GM20431 (cell line): ENCODE data around the gene E2F4.

ENCODE experiments used
- in situ Hi-C: fragments of 300-500 bp; cut with MseI, MboI; formaldehyde crosslinking; loops from one replicate; pipeline ENCODE4 v1.15.0; 2020; ENCODE audit warnings: low sequenced_read_pairs; ENCODE audit not compliant: unreplicated experiment

Gene E2F4

GRCh38 chr16:67191995-67192681 is at the start of gene E2F4:
E2F4 (plus strand) TSS chr16:67192155; CDS start chr16:67192228, 73 bp downstream.
- in situ Hi-C loops, result no loop called here

- in situ Hi-C loops, result no loop called here
These were observed 49.6 kb upstream of the E2F4 start for GRCh38 chr16:67142342-67142741.

GRCh38 chr16:67144943-67145342 is 47.0 kb upstream of the E2F4 start:
- in situ Hi-C loops, result no loop called here

GRCh38 chr16:67145746-67146145 is 46.2 kb upstream of the E2F4 start:
- in situ Hi-C loops, result no loop called here

GRCh38 chr16:67146523-67147357 is 45.2 kb upstream of the E2F4 start:
- in situ Hi-C loops, result no loop called here

GRCh38 chr16:67147437-67148140 is 44.4 kb upstream of the E2F4 start:
- in situ Hi-C loops, result no loop called here

- in situ Hi-C loops, result no loop called here
These were observed 43.7 kb upstream of the E2F4 start for GRCh38 chr16:67148221-67148620.

- in situ Hi-C loops, result no loop called here
These were observed 43.2 kb upstream of the E2F4 start for GRCh38 chr16:67148656-67149275.

GRCh38 chr16:67149276-67150046 is 42.5 kb upstream of the E2F4 start:
- in situ Hi-C loops, result no loop called here

- in situ Hi-C loops, result no loop called here
These were observed 41.7 kb upstream of the E2F4 start for GRCh38 chr16:67150047-67150832.

GRCh38 chr16:67150833-67151396 is 41.0 kb upstream of the E2F4 start, which contains the start of gene B3GNT9:
B3GNT9 (minus strand) TSS chr16:67150998; CDS start chr16:67150485, 513 bp downstream.
- in situ Hi-C loops, result no loop called here

GRCh38 chr16:67151431-67152097 is 40.4 kb upstream of the E2F4 start:
- in situ Hi-C loops, result no loop called here

- in situ Hi-C loops, result no loop called here
These were observed 37.2 kb upstream of the E2F4 start for GRCh38 chr16:67154578-67155294.

GRCh38 chr16:67155295-67156142 is 36.4 kb upstream of the E2F4 start:
- in situ Hi-C loops, result no loop called here

- in situ Hi-C loops, result no loop called here
These were observed 35.7 kb upstream of the E2F4 start for GRCh38 chr16:67156143-67156844.
